Activated naive CD4-positive, alpha-beta T cell treated with anti-CD3 and anti-CD28 coated beads, Interleukin-2, amount 10 ng/mL, durations not matched to agents 7 days and 5 days (primary cell): ENCODE data around the gene MTCL1.

Experiments
- CTCF ChIA-PET: fragments of 350-600 bp; sonication (Branson Sonifier 250); formaldehyde crosslinking; loops from one replicate; lab custom pipeline; 2021; ENCODE audit warnings: antibody characterized with exemption; lab: Charles Lee
- DNase-seq: peaks from one replicate; pipeline ENCODE4 v3.0.0-alpha.2; 2020
- H3K27ac Mint-ChIP-seq: one replicate; pipeline ENCODE4 v1.8.0; 2021; ENCODE audit warnings: mild to moderate bottlenecking, moderate library complexity, mixed read lengths
- H3K27me3 Mint-ChIP-seq: one replicate; pipeline ENCODE4 v1.8.0; 2021; ENCODE audit warnings: mild to moderate bottlenecking, mixed read lengths
- H3K36me3 Mint-ChIP-seq: one replicate; pipeline ENCODE4 v1.8.0; 2021; ENCODE audit warnings: mixed read lengths
- H3K4me1 Mint-ChIP-seq: one replicate; pipeline ENCODE4 v1.8.0; 2021; ENCODE audit warnings: mixed read lengths
- H3K4me3 Mint-ChIP-seq: one replicate; pipeline ENCODE4 v1.8.0; 2021; ENCODE audit warnings: mild to moderate bottlenecking, moderate library complexity, mixed read lengths
- H3K9me3 Mint-ChIP-seq: one replicate; pipeline ENCODE4 v1.8.0; 2021; ENCODE audit warnings: mixed read lengths

Gene MTCL1

GRCh38 chr18:8860845-8861642 lies 155.7 kb downstream of the MTCL1 start:
- Mint-ChIP-seq H3K27ac (no peak overlapping the region), H3K4me1 (no peaks in the 10 kb centered on the region), H3K36me3 (no peaks in the 10 kb centered on the region), H3K9me3 (no peaks in the 10 kb centered on the region), H3K4me3 (no peak overlapping the region), H3K27me3 (peaks cover 2% of the 10 kb centered on the region)
- DNase-seq: no peak
- CTCF ChIA-PET: no interaction called here

GRCh38 chr18:8863427-8863826 lies 158.1 kb downstream of the MTCL1 start:
- Mint-ChIP-seq H3K9me3 (no peaks in the 10 kb centered on the region), H3K36me3 (no peaks in the 10 kb centered on the region), H3K27me3 (no peaks in the 10 kb centered on the region), H3K27ac (no peak overlapping the region), H3K4me1 (no peaks in the 10 kb centered on the region), H3K4me3 (no peak overlapping the region)
- CTCF ChIA-PET: no interaction called here
- no peak for DNase-seq

GRCh38 chr18:8865934-8866333 lies 160.6 kb downstream of the MTCL1 start:
- Mint-ChIP-seq H3K9me3 (no peaks in the 10 kb centered on the region), H3K36me3 (no peaks in the 10 kb centered on the region), H3K4me1 (no peaks in the 10 kb centered on the region), H3K27me3 (no peaks in the 10 kb centered on the region), H3K27ac (no peak overlapping the region), H3K4me3 (no peak overlapping the region)
- CTCF ChIA-PET: no interaction called here
- DNase-seq: no peak

- no peaks in the 10 kb centered on the region for H3K9me3 Mint-ChIP-seq
Observed at GRCh38 chr18:8866679-8867078, 161.3 kb downstream of the MTCL1 start.

GRCh38 chr18:8868276-8868675 lies 162.9 kb downstream of the MTCL1 start:
- Mint-ChIP-seq H3K4me1 (no peaks in the 10 kb centered on the region), H3K27ac (no peak overlapping the region), H3K36me3 (no peaks in the 10 kb centered on the region), H3K4me3 (no peak overlapping the region), H3K9me3 (no peaks in the 10 kb centered on the region), H3K27me3 (peaks cover 4% of the 10 kb centered on the region)
- CTCF ChIA-PET: no interaction called here
- DNase-seq: no peak

More at GRCh38 chr18:8866679-8867078, 161.3 kb downstream of the MTCL1 start:
- Mint-ChIP-seq H3K4me3 (no peak overlapping the region), H3K4me1 (no peaks in the 10 kb centered on the region), H3K27ac (no peak overlapping the region), H3K27me3 (peaks cover 4% of the 10 kb centered on the region), H3K36me3 (no peaks in the 10 kb centered on the region)
- no peak for DNase-seq
- CTCF ChIA-PET: no interaction called here

GRCh38 chr18:8868779-8869415 lies 163.5 kb downstream of the MTCL1 start:
- CTCF ChIA-PET: interaction anchor here (0.6 kb wide), 1 partner anchor 99 kb away, joined by 3 read pairs; no protein-coding TSS in a partner anchor
- Mint-ChIP-seq H3K9me3 (no peaks in the 10 kb centered on the region), H3K36me3 (no peaks in the 10 kb centered on the region), H3K4me3 (no peak overlapping the region), H3K27ac (no peak overlapping the region), H3K4me1 (no peaks in the 10 kb centered on the region), H3K27me3 (peaks cover 4% of the 10 kb centered on the region)
- DNase-seq: no peak

- Mint-ChIP-seq H3K4me1 (no peaks in the 10 kb centered on the region), H3K27me3 (peaks cover 8% of the 10 kb centered on the region), H3K36me3 (no peaks in the 10 kb centered on the region), H3K9me3 (no peaks in the 10 kb centered on the region), H3K27ac (no peak overlapping the region), H3K4me3 (no peak overlapping the region)
- CTCF ChIA-PET: no interaction called here
- DNase-seq: no peak
Observed at GRCh38 chr18:8869696-8870095, 164.3 kb downstream of the MTCL1 start.

- no peak for DNase-seq
- H3K27me3 Mint-ChIP-seq: peaks cover 13% of the 10 kb centered on the region
- no peaks in the 10 kb centered on the region for H3K9me3 Mint-ChIP-seq
- H3K4me3 Mint-ChIP-seq: no peak overlapping the region
- no peaks in the 10 kb centered on the region for H3K36me3 Mint-ChIP-seq
- H3K27ac Mint-ChIP-seq: no peak overlapping the region
- CTCF ChIA-PET: no interaction called here
- no peaks in the 10 kb centered on the region for H3K4me1 Mint-ChIP-seq
Observed at GRCh38 chr18:8870528-8870927, 165.2 kb downstream of the MTCL1 start.

GRCh38 chr18:8871489-8871888 lies 166.1 kb downstream of the MTCL1 start:
- Mint-ChIP-seq H3K27me3 (peaks cover 13% of the 10 kb centered on the region), H3K4me1 (no peaks in the 10 kb centered on the region), H3K4me3 (no peak overlapping the region), H3K27ac (no peak overlapping the region), H3K9me3 (no peaks in the 10 kb centered on the region), H3K36me3 (no peaks in the 10 kb centered on the region)
- DNase-seq: no peak
- CTCF ChIA-PET: interaction anchor here (0.7 kb wide), 1 partner anchor 22 kb away, joined by 3 read pairs; no protein-coding TSS in a partner anchor

GRCh38 chr18:8874872-8875271 lies 169.5 kb downstream of the MTCL1 start:
- CTCF ChIA-PET: no interaction called here
- H3K27me3 Mint-ChIP-seq: peaks cover 13% of the 10 kb centered on the region
- no peak for DNase-seq
- H3K4me1 Mint-ChIP-seq: no peaks in the 10 kb centered on the region
- H3K36me3 Mint-ChIP-seq: no peaks in the 10 kb centered on the region
- no peak overlapping the region for H3K27ac Mint-ChIP-seq
- H3K9me3 Mint-ChIP-seq: no peaks in the 10 kb centered on the region
- H3K4me3 Mint-ChIP-seq: no peak overlapping the region

GRCh38 chr18:8876887-8877286 lies 171.5 kb downstream of the MTCL1 start:
- no peak for DNase-seq
- CTCF ChIA-PET: no interaction called here
- Mint-ChIP-seq H3K9me3 (peaks cover 2% of the 10 kb centered on the region), H3K4me1 (no peaks in the 10 kb centered on the region), H3K4me3 (no peak overlapping the region), H3K36me3 (no peaks in the 10 kb centered on the region), H3K27ac (no peak overlapping the region), H3K27me3 (peaks cover 19% of the 10 kb centered on the region)

- no peaks in the 10 kb centered on the region for H3K36me3 Mint-ChIP-seq
- H3K27me3 Mint-ChIP-seq: peaks cover 10% of the 10 kb centered on the region
- H3K4me1 Mint-ChIP-seq: no peaks in the 10 kb centered on the region
- CTCF ChIA-PET: no interaction called here
- H3K4me3 Mint-ChIP-seq: no peak overlapping the region
- H3K9me3 Mint-ChIP-seq: peaks cover 14% of the 10 kb centered on the region
- no peak for DNase-seq
- H3K27ac Mint-ChIP-seq: no peak overlapping the region
Observed at GRCh38 chr18:8881103-8881502, 175.7 kb downstream of the MTCL1 start.
